Measurements from ENCODE around the gene SH2D1B.

SH2D1B gene

DNA sequence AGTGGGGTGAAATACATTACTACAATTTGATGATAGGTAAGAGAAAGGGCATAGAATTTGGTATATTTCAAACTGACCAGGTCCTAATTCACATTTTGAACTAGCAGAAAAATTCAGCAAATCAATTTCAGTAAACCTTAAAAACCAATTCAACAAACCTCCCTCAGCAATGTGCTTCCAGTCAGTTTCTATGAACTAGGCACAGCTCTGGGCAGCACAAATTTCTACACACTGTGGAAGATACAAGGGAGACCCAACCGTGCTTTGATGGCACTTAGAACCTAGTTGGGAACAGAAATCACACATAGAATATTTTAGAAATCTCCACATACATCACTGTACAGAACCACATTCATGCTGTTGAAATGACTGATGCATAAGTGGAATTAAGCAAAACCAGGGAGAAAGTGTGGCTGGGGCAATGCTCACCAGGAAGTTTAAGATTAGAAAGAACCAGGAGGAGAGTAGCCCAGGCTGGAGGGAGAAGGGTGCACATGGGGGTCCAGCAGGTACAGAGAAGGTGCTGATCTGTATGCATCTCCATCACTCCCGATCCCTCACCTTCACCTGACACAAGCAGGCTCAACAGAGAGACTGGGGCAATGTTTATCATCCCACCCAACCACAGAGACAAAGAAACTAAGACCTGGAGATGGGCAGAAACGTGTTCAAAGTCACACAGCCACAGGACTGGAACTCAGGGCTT lies 15.6 kb downstream of the SH2D1B start:
- Histone ChIP-seq H3K27ac (ENCODE audit: low read depth, low read length) (no peak overlapping the region), H4K8ac (ENCODE audit: low read depth, low read length) (no peak overlapping the region), H3K79me1 (ENCODE audit: low read length) (no peaks in the 10 kb centered on the region), H3K9ac (ENCODE audit: low read length) (no peak overlapping the region), H3K79me2 (ENCODE audit: control insufficient read depth, insufficient read depth, low read length, poor library complexity) (no peaks in the 10 kb centered on the region), H2BK12ac (ENCODE audit: low read length) (no peak overlapping the region), H4K91ac (ENCODE audit: low read depth, low read length) (no peak overlapping the region), H3K36me3 (ENCODE audit: control insufficient read depth in 1 of 2, insufficient read depth in 2 of 2, low read length in 2 of 2) (no peaks in the 10 kb centered on the region), H4K12ac (ENCODE audit: low read depth, low read length) (no peak overlapping the region), H3K18ac (ENCODE audit: low read length) (no peak overlapping the region), H3K4me3 (ENCODE audit: low read depth, low read length) (peak overlapping the region; percentile 9), H3K27me3 (ENCODE audit: insufficient read depth, low read length) (no peaks in the 10 kb centered on the region), H3K14ac (ENCODE audit: low read length) (no peak overlapping the region), H2BK5ac (ENCODE audit: low read depth, low read length, poor library complexity) (no peak overlapping the region), H3K4me1 (ENCODE audit: control insufficient read depth in 1 of 2, insufficient read depth in 2 of 2, low read length in 2 of 2) (no peaks in the 10 kb centered on the region), H2AFZ (ENCODE audit: insufficient read depth, low read length, poor library complexity) (no peak overlapping the region), H2AK5ac (ENCODE audit: low read length) (no peak overlapping the region), H3K4ac (ENCODE audit: low read depth, low read length) (no peak overlapping the region), H3K23ac (ENCODE audit: low read length) (no peak overlapping the region), H3K9me3 (ENCODE audit: insufficient read depth, low read depth, low read length) (no peaks in the 10 kb centered on the region), H3K4me2 (ENCODE audit: low read length) (no peak overlapping the region), H2BK120ac (ENCODE audit: insufficient read depth, low read length, poor library complexity) (no peak overlapping the region)
- no CpG with 5 or more reads among the region's 3 CpGs for WGBS (ENCODE audit: extremely low coverage, insufficient coverage, insufficient read length)
- DNase-seq = no peak

DNA sequence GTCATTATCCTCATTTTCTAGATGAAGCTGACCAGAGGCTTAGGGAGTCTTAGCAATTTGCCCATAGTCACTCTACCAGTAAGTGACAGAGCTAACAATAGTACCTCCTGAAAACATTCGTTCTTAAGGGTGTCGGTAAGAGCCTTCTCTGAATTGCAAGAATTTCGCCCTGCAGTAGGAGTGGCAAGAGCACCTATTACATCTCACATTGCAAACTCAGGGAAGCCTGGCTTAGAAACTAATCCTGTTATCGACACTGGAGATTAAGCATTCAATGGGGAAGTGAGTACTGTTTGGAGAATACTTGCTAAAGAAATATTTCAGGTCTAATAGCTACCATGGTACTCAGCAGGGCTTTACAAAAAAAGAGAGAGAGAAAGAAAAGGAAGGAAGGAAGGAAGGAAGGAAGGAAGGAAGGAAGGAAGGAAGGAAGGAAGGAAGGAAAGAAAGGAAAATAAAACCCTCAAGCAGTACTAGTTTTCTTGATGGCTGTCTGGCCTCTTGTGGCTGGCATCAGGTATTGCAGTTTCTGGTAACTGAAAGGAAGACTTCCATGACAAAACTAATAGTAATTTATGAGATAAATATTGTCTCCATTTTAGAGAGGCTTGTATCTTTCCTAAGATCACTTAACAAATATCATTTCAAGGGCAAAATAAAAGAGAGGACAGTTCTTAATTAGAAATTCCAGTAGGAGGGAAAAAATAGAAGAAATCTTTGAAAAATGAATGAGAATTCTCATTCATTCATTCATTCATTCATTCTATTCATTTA lies 20.0 kb downstream of the SH2D1B start:
- Histone ChIP-seq H3K14ac (ENCODE audit: low read length) (no peak overlapping the region), H3K9me3 (ENCODE audit: insufficient read depth, low read depth, low read length) (no peaks in the 10 kb centered on the region), H4K91ac (ENCODE audit: low read depth, low read length) (no peak overlapping the region), H2BK120ac (ENCODE audit: insufficient read depth, low read length, poor library complexity) (no peak overlapping the region), H3K27me3 (ENCODE audit: insufficient read depth, low read length) (no peaks in the 10 kb centered on the region), H2BK5ac (ENCODE audit: low read depth, low read length, poor library complexity) (no peak overlapping the region), H3K27ac (ENCODE audit: low read depth, low read length) (no peak overlapping the region), H3K79me1 (ENCODE audit: low read length) (no peaks in the 10 kb centered on the region), H3K23ac (ENCODE audit: low read length) (no peak overlapping the region), H3K36me3 (ENCODE audit: control insufficient read depth in 1 of 2, insufficient read depth in 2 of 2, low read length in 2 of 2) (no peaks in the 10 kb centered on the region), H3K4me1 (ENCODE audit: control insufficient read depth in 1 of 2, insufficient read depth in 2 of 2, low read length in 2 of 2) (no peaks in the 10 kb centered on the region), H3K79me2 (ENCODE audit: control insufficient read depth, insufficient read depth, low read length, poor library complexity) (no peaks in the 10 kb centered on the region), H3K18ac (ENCODE audit: low read length) (no peak overlapping the region), H4K12ac (ENCODE audit: low read depth, low read length) (no peak overlapping the region), H4K8ac (ENCODE audit: low read depth, low read length) (no peak overlapping the region), H3K4me3 (ENCODE audit: low read depth, low read length) (no peak overlapping the region), H3K4me2 (ENCODE audit: low read length) (no peak overlapping the region), H2AFZ (ENCODE audit: insufficient read depth, low read length, poor library complexity) (no peak overlapping the region), H2AK5ac (ENCODE audit: low read length) (no peak overlapping the region), H2BK12ac (ENCODE audit: low read length) (no peak overlapping the region), H3K4ac (ENCODE audit: low read depth, low read length) (no peak overlapping the region), H3K9ac (ENCODE audit: low read length) (no peak overlapping the region)
- no CpG with 5 or more reads among the region's 4 CpGs for WGBS (ENCODE audit: extremely low coverage, insufficient coverage, insufficient read length)
- DNase-seq = peak in 1 of 2 donors; percentile 58

- Histone ChIP-seq H2AFZ (ENCODE audit: insufficient read depth, low read length, poor library complexity) (no peak overlapping the region), H2AK5ac (ENCODE audit: low read length) (no peak overlapping the region), H3K27me3 (ENCODE audit: insufficient read depth, low read length) (no peaks in the 10 kb centered on the region), H4K12ac (ENCODE audit: low read depth, low read length) (no peak overlapping the region), H2BK120ac (ENCODE audit: insufficient read depth, low read length, poor library complexity) (no peak overlapping the region), H3K18ac (ENCODE audit: low read length) (no peak overlapping the region), H2BK5ac (ENCODE audit: low read depth, low read length, poor library complexity) (no peak overlapping the region), H3K4me1 (ENCODE audit: control insufficient read depth in 1 of 2, insufficient read depth in 2 of 2, low read length in 2 of 2) (no peaks in the 10 kb centered on the region), H3K4me3 (ENCODE audit: low read depth, low read length) (no peak overlapping the region), H3K79me1 (ENCODE audit: low read length) (no peaks in the 10 kb centered on the region), H3K14ac (ENCODE audit: low read length) (no peak overlapping the region), H3K27ac (ENCODE audit: low read depth, low read length) (no peak overlapping the region), H3K4me2 (ENCODE audit: low read length) (no peak overlapping the region), H3K79me2 (ENCODE audit: control insufficient read depth, insufficient read depth, low read length, poor library complexity) (no peaks in the 10 kb centered on the region), H4K8ac (ENCODE audit: low read depth, low read length) (no peak overlapping the region), H3K36me3 (ENCODE audit: control insufficient read depth in 1 of 2, insufficient read depth in 2 of 2, low read length in 2 of 2) (no peaks in the 10 kb centered on the region), H3K9me3 (ENCODE audit: insufficient read depth, low read depth, low read length) (no peaks in the 10 kb centered on the region), H3K4ac (ENCODE audit: low read depth, low read length) (no peak overlapping the region), H3K23ac (ENCODE audit: low read length) (no peak overlapping the region), H2BK12ac (ENCODE audit: low read length) (no peak overlapping the region), H3K9ac (ENCODE audit: low read length) (no peak overlapping the region), H4K91ac (ENCODE audit: low read depth, low read length) (no peak overlapping the region)
- DNase-seq = no peak
- WGBS (ENCODE audit: extremely low coverage, insufficient coverage, insufficient read length) = no CpG with 5 or more reads among the region's 15 CpGs
Observed at GRCh38 chr1:162390396-162391185, 21.3 kb downstream of the SH2D1B start.

GRCh38 chr1:162389971-162390370 lies 22.0 kb downstream of the SH2D1B start:
- H3K27me3 ChIP-seq (ENCODE audit: insufficient read depth, low read length) = no peaks in the 10 kb centered on the region
- no peak overlapping the region for H4K91ac ChIP-seq (ENCODE audit: low read depth, low read length)
- H3K79me2 ChIP-seq (ENCODE audit: control insufficient read depth, insufficient read depth, low read length, poor library complexity) = no peaks in the 10 kb centered on the region
- no peaks in the 10 kb centered on the region for H3K36me3 ChIP-seq (ENCODE audit: control insufficient read depth in 1 of 2, insufficient read depth in 2 of 2, low read length in 2 of 2)
- no peak for DNase-seq
- H3K23ac ChIP-seq (ENCODE audit: low read length) = no peak overlapping the region
- no peaks in the 10 kb centered on the region for H3K9me3 ChIP-seq (ENCODE audit: insufficient read depth, low read depth, low read length)
- H3K4ac ChIP-seq (ENCODE audit: low read depth, low read length) = no peak overlapping the region
- no peak overlapping the region for H2AK5ac ChIP-seq (ENCODE audit: low read length)
- H3K4me3 ChIP-seq (ENCODE audit: low read depth, low read length) = no peak overlapping the region
- H3K4me2 ChIP-seq (ENCODE audit: low read length) = no peak overlapping the region
- no peak overlapping the region for H3K9ac ChIP-seq (ENCODE audit: low read length)
- no peaks in the 10 kb centered on the region for H3K79me1 ChIP-seq (ENCODE audit: low read length)
- H2BK12ac ChIP-seq (ENCODE audit: low read length) = no peak overlapping the region
- no peak overlapping the region for H2BK5ac ChIP-seq (ENCODE audit: low read depth, low read length, poor library complexity)
- H4K8ac ChIP-seq (ENCODE audit: low read depth, low read length) = no peak overlapping the region
- H4K12ac ChIP-seq (ENCODE audit: low read depth, low read length) = no peak overlapping the region
- H2AFZ ChIP-seq (ENCODE audit: insufficient read depth, low read length, poor library complexity) = no peak overlapping the region
- no CpG with 5 or more reads among the region's 9 CpGs for WGBS (ENCODE audit: extremely low coverage, insufficient coverage, insufficient read length)
- no peak overlapping the region for H3K27ac ChIP-seq (ENCODE audit: low read depth, low read length)
- no peak overlapping the region for H3K14ac ChIP-seq (ENCODE audit: low read length)
- no peak overlapping the region for H3K18ac ChIP-seq (ENCODE audit: low read length)
- H2BK120ac ChIP-seq (ENCODE audit: insufficient read depth, low read length, poor library complexity) = no peak overlapping the region
- no peaks in the 10 kb centered on the region for H3K4me1 ChIP-seq (ENCODE audit: control insufficient read depth in 1 of 2, insufficient read depth in 2 of 2, low read length in 2 of 2)
